ENCODE measurements around the gene RNF207. TPM values are rescaled to one million over a fixed set of nuclear protein-coding genes. Genes with fewer than 3 reads are reported as not detected.

RNF207 gene, protein sequence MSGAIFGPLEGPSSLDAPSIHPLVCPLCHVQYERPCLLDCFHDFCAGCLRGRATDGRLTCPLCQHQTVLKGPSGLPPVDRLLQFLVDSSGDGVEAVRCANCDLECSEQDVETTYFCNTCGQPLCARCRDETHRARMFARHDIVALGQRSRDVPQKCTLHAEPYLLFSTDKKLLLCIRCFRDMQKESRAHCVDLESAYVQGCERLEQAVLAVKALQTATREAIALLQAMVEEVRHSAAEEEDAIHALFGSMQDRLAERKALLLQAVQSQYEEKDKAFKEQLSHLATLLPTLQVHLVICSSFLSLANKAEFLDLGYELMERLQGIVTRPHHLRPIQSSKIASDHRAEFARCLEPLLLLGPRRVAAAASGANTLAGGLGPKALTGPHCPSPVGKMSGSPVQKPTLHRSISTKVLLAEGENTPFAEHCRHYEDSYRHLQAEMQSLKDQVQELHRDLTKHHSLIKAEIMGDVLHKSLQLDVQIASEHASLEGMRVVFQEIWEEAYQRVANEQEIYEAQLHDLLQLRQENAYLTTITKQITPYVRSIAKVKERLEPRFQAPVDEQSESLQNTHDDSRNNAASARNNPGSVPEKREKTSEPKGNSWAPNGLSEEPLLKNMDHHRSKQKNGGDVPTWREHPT
- total RNA-seq = 1 to 10 TPM; 2.1 to 5.5 (median 2.3) TPM
- 3.4 TPM for total RNA-seq (2013)

DNA sequence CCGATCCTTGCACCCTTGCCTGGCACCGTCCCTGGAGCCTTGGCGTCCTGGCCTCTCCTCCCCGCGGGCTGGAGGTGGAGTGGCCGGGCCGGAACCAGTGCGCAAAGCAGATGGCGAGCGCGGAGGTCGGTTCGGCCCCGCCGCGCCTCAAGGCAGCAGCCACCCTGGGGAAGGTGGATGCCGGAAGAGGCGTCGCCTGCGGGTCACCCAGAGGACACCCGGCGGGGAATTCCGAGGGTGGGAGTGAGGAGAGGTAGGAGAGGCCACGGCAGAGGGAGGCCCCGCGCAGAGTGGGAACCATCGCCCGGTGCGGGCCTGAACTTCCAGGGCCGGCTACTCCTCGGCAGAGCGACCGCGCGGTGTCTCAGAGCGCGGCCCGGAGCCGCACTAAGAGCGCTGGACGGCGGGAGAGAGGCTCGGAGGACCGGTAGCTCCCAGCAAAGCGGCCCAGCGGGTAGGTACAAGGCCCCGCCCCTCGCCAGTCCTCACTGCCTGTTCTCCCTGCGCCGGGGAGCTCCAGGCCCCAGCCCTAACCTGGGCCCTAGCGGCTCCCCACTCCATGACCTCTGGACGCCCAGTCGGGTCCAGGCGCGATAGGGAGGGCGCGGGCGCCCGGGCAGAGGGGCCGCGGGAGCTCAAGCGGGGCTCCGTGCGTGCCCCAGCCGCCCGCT, at the start of gene RNF207:
TSS of gene RNF207 (plus strand) at position 271 of the 671 bp plus-strand sequence. CDS start 417 bp downstream, outside the sequence.
- TF ChIP-seq, protein P1, sequence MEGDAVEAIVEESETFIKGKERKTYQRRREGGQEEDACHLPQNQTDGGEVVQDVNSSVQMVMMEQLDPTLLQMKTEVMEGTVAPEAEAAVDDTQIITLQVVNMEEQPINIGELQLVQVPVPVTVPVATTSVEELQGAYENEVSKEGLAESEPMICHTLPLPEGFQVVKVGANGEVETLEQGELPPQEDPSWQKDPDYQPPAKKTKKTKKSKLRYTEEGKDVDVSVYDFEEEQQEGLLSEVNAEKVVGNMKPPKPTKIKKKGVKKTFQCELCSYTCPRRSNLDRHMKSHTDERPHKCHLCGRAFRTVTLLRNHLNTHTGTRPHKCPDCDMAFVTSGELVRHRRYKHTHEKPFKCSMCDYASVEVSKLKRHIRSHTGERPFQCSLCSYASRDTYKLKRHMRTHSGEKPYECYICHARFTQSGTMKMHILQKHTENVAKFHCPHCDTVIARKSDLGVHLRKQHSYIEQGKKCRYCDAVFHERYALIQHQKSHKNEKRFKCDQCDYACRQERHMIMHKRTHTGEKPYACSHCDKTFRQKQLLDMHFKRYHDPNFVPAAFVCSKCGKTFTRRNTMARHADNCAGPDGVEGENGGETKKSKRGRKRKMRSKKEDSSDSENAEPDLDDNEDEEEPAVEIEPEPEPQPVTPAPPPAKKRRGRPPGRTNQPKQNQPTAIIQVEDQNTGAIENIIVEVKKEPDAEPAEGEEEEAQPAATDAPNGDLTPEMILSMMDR (IDR thresholded peaks at IDR 0.05) = no peak
- H3K4me1 Mint-ChIP-seq = peaks cover under 1 to 4% of the 10 kb centered on the region in 2 donors
- peak within 1 kb of the TSS; percentile 49 for H3K4me3 ChIP-seq (ENCODE audit: low read length)
- H3K4me1 ChIP-seq (ENCODE audit: control insufficient read depth, insufficient read depth, low read length) = peaks cover 35% of the 10 kb centered on the region
- peaks cover 20% of the 10 kb centered on the region for H3K27me3 ChIP-seq (ENCODE audit: control insufficient read depth, insufficient read depth, low read length)
- no peak within 1 kb of the TSS for H3K27ac Mint-ChIP-seq
- peak within 1 kb of the TSS; percentile 47 for H3K4me3 Mint-ChIP-seq
- intact Hi-C loops (cut with micrococcal nuclease) = no loop called here
- H3K27me3 Mint-ChIP-seq (ENCODE audit: low read depth in 2 of 2) = peaks cover 0 to 21% of the 10 kb centered on the region in 2 donors
- H3K36me3 ChIP-seq (ENCODE audit: control insufficient read depth, insufficient read depth, low read length) = no peaks in the 10 kb centered on the region
- H3K9me3 ChIP-seq (ENCODE audit: control insufficient read depth, insufficient read depth, low read length) = no peaks in the 10 kb centered on the region
- no peak within 1 kb of the TSS for H3K27ac ChIP-seq (ENCODE audit: low read length)
- ATAC-seq (peak; percentile 60 to 73 (median 68)), DNase-seq (peak; percentile 26 to 78)
- under 1% methylated on average over 66 of the region's 66 CpGs for WGBS (ENCODE audit: insufficient coverage)
- no peaks in the 10 kb centered on the region for H3K36me3 Mint-ChIP-seq
- no peaks in the 10 kb centered on the region for H3K9me3 Mint-ChIP-seq

DNA sequence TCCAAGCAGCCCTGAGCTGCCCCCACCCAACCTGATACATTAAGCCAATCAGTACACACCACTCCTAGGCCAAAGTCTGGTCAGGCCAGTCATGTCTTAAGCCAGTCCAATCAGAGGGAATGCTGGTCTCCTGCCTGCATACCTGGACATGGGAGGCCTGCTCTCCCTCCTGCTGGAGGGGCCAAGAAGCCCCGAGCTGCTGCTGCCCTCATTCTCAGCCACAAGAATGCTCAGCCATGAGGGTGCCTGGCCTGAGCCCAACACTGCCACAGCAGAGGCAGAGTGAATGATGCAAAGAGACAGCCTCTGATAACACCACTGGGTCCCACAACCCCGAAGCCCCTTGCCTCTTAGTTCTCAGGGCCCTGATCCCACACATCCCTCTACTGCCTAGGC, 48.8 kb upstream of the RNF207 start:
- Histone ChIP-seq H3K36me3 (ENCODE audit: control insufficient read depth, insufficient read depth, low read length) (no peaks in the 10 kb centered on the region), H3K9me3 (ENCODE audit: control insufficient read depth, insufficient read depth, low read length) (no peaks in the 10 kb centered on the region), H3K27ac (ENCODE audit: low read length) (no peak overlapping the region), H3K4me3 (ENCODE audit: low read length) (no peak overlapping the region), H3K27me3 (ENCODE audit: control insufficient read depth, insufficient read depth, low read length) (peaks cover 2% of the 10 kb centered on the region), H3K4me1 (ENCODE audit: control insufficient read depth, insufficient read depth, low read length) (peaks cover 30% of the 10 kb centered on the region)
- no peak overlapping the region for H3K4me3 Mint-ChIP-seq
- H3K36me3 Mint-ChIP-seq = no peaks in the 10 kb centered on the region
- H3K27ac Mint-ChIP-seq = no peak overlapping the region
- peaks cover 7 to 14% of the 10 kb centered on the region in 2 donors for H3K27me3 Mint-ChIP-seq (ENCODE audit: low read depth in 2 of 2)
- ATAC-seq (no peak), DNase-seq (no peak)
- no peaks in the 10 kb centered on the region for H3K9me3 Mint-ChIP-seq
- 68% methylated on average over 2 of the region's 2 CpGs for WGBS (ENCODE audit: insufficient coverage)
- TF ChIP-seq, protein P1 (IDR thresholded peaks at IDR 0.05) = no peak
- intact Hi-C loops (cut with micrococcal nuclease) = no loop called here
- peaks cover 0 to 15% of the 10 kb centered on the region in 2 donors for H3K4me1 Mint-ChIP-seq

DNA sequence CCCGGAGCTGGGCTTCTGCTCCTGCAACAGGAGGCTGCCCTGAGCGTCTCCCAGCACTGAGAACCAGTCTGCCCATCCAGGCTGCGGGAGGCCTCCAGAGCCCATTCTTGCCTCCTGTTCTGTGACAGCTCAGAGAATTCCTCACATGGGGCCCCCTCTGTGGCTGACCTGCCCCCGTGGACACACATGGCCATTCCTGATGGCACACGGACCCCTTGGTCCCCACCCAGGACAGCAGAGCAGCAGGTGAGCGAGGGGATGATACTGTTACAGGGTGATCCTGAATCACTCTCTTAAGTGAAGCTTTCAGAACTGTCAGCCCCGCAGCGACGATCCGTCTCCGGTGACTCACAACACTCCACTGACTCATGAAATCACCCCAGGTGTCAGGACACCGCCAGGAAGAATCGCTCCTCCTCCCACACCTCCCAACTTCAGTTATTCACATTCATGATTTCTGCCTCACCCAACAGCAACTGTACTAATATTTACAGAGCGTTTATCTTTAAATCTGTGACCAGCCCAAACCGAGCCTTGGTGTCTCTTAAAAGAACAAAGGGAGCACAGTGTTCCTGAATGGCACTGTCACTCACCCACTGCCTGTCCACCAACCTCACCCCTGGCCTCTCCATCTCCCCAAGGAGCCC, 48.3 kb upstream of the RNF207 start:
- Histone ChIP-seq H3K4me1 (ENCODE audit: control insufficient read depth, insufficient read depth, low read length) (peaks cover 30% of the 10 kb centered on the region), H3K36me3 (ENCODE audit: control insufficient read depth, insufficient read depth, low read length) (no peaks in the 10 kb centered on the region), H3K4me3 (ENCODE audit: low read length) (no peak overlapping the region), H3K9me3 (ENCODE audit: control insufficient read depth, insufficient read depth, low read length) (no peaks in the 10 kb centered on the region), H3K27ac (ENCODE audit: low read length) (no peak overlapping the region), H3K27me3 (ENCODE audit: control insufficient read depth, insufficient read depth, low read length) (peaks cover 2% of the 10 kb centered on the region)
- Mint-ChIP-seq H3K27me3 (ENCODE audit: low read depth in 2 of 2) (peaks cover 7 to 14% of the 10 kb centered on the region in 2 donors), H3K36me3 (no peaks in the 10 kb centered on the region), H3K27ac (no peak overlapping the region), H3K9me3 (no peaks in the 10 kb centered on the region), H3K4me3 (no peak overlapping the region), H3K4me1 (peaks cover 0 to 15% of the 10 kb centered on the region in 2 donors)
- 86% methylated on average over 15 of the region's 15 CpGs for WGBS (ENCODE audit: insufficient coverage)
- intact Hi-C loops (cut with micrococcal nuclease) = no loop called here
- ATAC-seq (no peak), DNase-seq (no peak)
- TF ChIP-seq, protein P1 (IDR thresholded peaks at IDR 0.05) = no peak

All from natural killer cell (primary cell).